Inferior parietal cortex (tissue), 1 donor: ENCODE results near the gene USP21.

Experiments used
- DNase-seq: peaks from one replicate; pipeline ENCODE4 v3.0.0-alpha.2; 2016; ENCODE audit errors: extremely low spot score

Gene USP21

DNA sequence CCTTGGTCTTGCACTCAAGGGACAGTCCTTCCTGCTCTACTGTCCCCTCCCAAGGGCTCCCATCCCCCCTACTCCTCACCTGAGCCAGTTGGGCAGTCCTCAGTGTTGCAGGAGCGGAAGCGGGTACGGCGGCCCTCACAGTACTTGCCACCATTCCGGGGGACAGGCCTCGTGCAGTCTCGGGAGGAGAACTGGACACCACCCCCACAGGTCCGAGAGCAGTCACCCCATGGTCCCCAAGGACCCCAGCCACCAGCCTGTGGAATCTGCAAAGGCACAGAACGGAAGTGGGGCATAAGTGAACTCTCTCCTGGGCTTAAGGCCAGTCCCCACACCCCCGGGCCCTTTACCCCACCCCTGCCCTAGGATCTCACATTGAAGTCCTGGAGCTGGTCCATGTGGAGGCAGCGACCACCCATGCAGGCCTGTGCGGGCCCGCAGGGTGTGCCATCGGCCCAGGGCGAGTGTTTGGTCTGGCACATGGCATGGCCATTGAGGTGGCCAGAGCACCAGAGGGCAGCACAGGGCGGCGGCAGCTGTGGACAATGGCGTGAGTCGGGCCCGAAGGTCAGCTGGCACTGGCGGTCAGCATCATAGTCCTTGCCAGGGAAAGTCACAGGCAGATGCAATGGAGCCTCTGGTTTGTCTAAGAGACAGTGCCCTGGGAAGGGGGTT is 34.4 kb downstream of the USP21 start:
- peak; percentile 75 for DNase-seq

DNA sequence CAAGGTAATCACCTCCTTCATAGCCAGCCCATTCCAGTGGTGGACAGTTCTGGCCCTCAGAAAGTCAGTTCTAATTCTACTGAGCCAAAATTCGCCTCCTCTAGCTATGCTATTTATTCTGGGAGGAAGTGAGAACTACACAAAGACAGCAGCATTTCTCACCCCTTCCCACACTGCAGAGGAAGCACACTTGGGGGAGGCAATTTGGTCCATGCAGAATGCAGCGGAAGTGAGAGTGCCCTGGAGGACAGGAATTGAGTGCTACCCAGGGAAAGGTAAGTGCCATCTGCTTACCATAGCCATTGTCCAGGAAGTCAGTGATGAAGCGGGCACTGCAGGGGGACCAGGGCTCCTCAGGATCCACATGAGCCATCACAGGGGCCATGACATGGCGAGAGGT is 35.9 kb downstream of the USP21 start:
- DNase-seq: no peak

DNA sequence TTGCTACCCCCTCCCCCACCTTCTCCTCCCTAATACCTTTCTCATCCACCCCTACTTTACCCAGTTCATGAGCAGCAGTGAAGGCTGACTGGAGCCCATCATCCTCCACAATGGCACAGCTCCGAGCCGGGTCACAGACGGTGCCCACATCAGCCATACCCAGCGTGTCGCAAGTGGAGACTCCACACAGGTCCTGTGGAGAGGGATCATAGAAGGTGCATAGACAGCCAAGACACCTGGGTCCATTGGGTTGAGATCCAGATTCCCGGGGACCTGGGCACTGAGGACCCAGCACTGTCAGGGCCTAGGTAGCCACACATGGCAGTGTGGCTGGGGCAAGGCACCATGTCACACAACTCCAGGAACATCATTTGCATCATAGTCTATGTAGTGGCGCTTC is 36.8 kb downstream of the USP21 start:
- DNase-seq: no peak

DNA sequence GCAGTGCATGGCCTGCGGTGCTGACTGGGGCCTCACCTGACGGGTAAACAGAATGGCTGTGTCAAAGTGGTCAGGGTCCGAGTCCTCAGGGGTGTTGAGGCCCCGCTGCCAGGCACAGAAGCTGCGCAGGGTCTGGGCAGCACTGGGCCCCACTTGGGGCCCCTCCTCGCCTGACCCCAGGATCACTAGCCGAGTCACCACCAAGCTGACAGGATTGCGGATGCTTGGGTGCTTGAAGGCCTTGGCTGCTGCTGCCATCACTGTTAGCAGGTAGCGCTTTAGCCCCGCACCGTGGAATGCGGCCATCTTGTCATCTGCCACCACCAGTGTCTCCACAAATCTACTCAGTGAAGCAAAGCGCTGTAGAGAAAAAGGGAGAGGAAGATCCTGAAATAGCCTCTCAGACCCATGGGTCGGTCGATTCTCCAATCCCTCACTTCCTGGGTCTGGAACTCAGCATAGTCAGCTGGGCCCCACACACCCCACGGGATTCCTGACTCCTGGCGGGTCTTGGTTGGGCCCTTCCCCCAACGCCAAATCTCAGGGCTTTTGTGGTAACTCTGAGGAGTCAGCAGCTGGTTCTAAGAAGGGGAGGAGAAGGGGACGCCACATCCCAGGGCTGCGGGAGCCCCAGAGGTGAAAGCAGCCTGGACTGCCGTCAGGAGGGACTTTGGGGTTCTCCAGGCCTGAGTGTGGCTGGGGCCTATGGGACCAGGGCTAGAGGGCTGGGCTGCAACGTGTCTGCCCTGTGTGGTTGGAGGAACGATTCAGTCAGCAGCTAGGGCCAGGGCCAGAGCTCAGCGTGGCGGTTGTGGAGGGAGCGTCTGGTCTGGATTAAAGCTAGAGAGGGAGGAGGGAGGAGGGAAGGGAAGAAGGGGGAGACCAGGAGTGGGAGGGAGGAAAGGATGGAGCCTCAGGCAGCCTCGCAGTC is 37.5 kb downstream of the USP21 start:
- DNase-seq: no peak

DNA sequence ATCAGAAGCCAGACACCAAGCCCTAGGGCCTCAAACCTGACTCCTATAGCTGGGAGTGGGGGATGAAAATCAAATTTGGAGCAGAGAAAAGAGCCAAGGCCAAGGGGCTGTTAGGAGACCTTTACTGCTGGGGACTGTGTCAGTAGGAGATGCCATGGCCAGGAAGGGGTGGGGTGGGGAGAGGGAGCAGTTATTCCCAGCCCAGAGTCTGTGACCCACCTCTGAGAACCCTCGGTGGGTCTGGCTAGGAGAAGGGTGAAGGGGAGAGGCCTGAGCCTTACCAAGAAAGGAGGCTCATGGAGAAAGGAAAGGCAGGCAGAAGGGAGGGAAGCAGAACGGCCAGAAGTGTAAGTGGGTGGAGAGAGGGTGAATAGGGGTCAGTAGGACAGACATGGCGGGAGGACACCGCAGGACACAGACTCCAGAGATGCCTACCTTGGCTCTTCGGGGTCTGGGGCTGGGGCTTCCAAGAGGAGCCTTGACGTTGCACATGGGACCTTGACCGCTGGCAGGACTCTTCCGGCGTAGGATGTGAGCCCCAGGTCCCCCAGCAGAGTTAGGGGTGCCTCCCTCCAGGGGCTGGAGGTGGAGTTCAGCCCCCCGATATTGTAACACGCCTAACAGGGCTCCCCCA is 38.4 kb downstream of the USP21 start:
- DNase-seq: no peak

DNA sequence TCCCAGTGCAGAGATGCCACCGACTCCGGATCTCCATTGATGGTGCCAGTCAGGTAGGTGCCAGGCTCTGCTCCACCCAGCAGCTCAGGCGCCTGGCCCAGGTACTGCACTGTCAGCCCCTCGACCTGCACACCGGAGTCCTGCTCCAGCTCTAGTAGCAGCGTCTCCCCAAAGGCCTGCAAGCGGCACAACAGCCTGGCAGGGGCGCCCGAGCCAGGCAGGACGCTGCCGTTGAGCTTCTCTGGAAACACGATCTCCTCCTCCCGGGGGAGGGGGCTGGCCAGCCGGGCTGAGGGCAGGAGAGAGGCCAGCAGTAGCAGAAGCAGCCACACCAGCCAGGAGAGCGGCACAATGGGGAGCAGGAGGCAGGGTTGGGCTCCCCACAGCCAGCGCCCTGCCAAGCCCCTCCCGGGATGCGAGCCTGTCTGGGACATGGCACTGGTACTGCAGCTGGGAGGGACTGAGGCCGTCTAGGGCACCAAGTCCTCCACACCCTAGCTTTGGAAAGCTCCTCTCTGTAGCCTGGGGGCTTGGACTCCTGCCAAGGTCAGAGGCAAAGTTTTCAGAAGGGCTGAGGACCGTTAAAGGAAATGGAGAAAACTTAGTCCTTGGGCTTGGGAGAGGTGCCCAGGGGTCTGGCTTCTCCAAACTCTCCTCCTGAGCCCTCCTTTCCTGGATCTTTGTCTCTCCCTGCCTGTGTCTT is 39.0 kb downstream of the USP21 start:
- no peak for DNase-seq

DNA sequence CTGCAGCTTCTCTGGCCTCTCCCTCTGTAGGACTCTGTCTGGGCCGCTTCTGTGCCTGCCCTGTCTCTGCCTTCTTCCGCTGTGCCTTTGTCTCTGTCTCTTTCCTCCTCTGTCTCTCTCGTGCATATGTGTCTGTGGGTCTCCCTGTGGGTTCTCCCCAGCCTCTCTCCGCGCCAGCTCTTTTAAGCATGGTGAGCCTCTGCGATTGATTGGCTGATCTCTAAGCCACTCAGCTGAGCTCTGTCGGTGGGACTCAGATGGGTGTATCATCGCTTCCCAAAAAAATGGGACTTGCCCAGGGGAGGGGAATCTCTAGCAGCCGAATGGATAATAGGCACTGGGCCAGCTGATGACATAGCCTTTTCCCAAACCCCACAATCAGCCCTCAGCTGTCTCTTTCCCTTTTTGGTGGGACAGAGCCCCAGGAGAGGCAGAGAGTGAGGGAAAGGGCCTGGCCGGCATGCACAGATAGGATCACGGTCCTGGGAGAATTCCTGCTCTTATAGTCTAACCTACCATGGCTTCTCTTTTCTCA is 39.7 kb downstream of the USP21 start, which contains the start of gene ADAMTS4:
TSS of gene ADAMTS4 (minus strand) at position 158 of the 535 bp plus-strand sequence. CDS start 427 bp downstream, outside the sequence.
- DNase-seq: peak; percentile 86

DNA sequence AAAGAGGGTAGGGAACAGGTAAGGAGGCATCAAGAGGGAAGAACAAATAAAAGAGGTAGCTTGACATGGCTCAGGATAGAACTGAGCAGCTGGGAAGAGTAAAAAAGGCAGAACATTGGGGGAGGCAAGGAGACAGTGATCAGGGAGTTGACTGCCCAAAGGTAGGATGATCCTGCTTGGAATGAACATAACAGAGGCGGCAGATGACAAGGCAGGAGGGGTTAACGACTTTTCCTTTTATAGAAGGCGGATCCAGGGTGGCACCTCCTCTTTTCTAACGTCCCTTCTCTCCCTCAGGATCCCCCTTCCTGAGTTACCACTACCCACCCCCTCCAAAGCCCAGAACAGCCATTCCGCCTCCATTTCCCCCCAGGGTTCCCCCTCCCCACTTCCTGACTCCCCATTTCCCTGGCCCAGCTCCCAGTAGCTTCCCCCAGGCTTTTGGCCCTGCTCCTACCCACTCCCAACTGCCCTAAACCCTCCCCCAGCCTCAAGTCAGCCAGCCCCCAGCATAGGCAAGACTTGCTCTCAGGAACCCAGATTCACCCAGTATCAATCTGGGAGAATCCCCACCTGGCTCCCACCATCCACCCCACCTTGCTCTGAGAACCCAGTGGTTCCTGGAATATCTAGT is 40.3 kb downstream of the USP21 start:
- DNase-seq: no peak

DNA sequence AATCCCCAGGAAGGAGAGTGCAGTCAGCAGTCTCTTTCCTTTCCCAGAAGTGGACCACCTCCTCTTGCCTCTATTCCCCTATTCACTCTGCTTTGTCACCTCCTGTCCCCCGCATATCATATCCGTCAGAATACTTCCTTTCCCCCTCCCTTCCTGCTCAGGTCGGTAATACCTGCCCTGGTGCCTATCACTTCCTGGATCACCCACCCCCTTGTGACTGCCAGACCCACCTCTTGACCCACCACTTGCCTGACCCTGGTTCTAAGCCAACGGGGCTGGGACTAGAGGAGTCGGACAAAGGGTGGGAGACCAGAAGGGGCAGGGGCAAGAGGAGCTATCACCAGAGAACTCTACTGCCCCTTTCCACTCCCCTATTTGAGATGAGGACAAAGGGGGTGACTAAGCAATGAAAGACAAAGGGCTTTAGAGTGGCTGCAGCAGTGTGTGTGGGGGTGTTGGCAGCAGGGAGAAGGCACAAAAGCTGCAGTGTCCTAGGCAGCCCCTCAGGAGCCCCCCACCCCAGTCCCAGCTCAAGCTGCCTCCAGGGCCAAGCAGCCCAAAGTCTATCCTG is 41.2 kb downstream of the USP21 start:
- DNase-seq: peak; percentile 63

DNA sequence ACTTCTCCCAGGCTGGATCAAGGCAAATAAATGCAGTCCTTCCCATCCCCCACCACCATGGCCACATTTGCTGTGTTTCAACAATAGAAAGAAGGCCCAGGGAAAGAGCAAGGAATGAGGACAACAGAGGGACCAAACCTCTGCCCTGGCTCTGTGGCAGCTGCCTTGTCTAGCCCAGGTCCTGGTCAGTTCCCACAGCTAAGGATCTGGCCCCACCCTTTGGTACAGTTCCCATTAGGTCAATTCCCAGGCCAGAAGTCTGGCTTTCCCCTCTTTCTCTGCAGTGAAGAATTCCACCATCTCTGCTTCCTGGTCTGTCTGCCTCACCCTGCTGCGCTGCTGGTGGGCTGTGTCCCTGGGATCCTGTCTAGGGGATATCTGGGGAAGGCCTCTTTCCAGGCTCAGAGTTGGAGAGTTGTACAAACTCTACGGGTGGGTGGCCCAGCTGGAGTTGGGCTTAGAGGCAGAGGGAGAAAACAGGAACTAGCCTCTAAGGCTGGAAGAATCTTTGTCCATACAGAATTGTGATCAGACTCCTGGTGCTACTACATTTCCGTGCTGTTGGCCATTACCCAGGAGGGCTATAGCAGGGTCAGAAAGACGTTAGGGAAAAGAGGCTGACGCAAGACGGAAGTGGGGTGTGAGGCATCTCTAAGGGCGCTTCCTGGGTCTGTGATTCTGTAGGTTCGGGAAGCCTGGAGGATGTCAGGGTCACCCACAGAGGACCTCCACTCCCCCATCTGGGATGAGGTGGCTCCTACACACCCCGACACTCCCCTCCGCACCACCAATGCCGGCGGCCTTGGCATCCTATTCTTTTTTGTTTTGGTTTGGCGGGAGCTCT is 41.9 kb downstream of the USP21 start:
- DNase-seq: peak; percentile 46

DNA sequence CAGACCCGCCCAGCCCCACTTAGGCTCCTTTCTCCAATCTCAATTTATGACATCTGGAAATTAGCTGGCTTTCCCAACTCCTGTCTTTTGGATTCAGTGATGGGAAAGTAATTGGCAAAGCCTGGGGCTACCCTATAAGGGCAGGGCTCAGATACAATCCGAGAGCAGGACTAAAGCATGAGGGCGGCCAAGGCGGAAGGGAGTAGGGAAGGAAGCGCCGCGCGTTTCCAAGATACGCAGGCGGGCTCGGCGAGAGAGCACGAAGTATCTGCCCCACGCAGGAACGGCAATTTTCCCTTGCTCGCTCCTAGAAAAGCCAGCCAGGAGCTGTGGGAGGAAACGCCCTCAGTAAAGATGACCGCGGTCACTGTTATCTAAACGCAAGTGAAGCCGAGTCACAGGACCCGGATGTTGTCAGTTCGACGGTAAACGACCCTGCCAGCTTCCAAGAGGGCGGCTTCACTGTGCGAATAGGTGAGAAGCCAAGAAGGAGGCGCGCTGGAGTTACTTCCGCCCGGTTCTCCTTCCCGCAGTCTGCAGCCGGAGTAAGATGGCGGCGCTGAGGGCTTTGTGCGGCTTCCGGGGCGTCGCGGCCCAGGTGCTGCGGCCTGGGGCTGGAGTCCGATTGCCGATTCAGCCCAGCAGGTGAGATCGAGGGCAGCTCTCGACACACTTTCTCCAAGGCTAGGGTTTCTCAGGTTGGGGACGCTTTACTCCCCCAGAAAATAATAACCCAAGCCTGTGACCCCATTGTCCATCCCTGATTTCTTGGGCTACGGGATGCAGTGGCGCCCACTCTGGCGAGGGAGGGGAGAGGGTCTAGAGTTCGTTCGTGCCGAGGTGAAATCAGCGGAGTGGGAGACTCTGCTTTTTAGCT is 42.8 kb downstream of the USP21 start, which contains the start of gene NDUFS2:
TSS of gene NDUFS2 (plus strand) at position 532 of the 877 bp plus-strand sequence. CDS start at position 551, 19 bp downstream.
- peak; percentile 99 for DNase-seq

DNA sequence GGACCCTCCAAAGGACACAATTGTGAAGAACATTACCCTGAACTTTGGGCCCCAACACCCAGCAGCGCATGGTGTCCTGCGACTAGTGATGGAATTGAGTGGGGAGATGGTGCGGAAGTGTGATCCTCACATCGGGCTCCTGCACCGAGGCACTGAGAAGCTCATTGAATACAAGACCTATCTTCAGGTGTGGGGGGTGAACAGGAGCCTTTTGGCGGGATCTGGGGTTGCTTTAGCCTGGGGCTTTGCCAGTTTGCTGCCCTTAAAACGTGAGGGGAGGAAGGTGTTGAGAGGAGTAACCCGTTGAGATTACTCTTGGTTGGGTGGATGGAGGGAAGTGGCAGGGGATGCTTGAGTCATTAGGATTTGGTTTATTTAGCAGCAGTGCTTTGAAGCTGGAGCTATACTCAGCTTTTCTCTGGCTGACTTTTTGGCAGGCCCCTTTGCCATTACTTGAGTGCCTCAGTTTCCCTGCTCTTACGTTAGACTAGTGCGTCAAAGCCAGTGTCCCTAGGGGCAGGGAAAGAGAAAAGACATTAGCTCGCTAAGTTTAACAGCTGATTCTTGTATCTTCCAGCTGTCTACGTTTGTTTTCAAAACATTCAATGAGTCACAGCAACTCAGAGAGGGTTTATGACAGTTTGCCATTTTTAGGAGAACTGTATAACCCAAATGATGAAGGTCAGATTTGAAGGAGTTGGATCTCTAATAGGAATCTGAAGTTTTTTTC is 47.3 kb downstream of the USP21 start:
- no peak for DNase-seq

DNA sequence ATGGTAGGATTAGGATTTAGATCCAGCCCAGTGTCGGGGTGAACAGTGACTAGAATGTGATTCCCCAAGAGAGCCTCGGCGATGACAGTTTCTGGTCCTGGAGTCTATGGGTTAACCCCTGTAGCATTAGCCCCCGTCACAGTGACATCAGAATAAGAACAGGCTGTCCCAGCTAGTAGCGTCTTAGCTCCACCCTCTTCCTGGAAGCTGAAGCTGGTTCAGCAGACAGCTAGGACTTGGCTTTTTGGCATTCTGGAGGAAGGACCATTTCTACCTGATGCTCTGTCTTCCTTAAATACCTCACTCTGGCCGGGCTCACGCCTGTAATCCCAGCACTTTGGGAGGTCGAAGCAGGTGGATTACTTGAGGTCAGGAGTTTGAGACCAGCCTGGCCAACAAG is 47.9 kb downstream of the USP21 start:
- no peak for DNase-seq

DNA sequence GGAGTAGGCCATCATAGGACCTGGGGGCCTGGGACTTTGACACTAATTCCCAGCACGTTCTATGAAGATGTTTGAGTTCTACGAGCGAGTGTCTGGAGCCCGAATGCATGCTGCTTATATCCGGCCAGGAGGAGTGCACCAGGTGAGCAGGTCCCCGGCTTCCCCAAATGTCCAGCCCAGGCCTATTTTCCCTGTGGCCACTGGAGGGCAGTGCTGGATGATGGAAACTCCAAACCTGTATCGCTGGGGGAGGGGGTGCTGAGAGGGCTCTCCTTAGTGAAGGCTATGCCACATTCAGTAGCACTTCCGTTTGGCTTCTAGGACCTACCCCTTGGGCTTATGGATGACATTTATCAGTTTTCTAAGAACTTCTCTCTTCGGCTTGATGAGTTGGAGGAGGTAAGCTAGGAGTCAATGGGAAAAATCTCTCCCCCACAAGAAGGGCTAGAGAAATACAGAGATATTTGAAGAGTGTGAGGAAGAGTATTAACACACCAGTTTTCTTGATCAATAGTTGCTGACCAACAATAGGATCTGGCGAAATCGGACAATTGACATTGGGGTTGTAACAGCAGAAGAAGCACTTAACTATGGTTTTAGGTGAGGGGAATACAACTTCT is 50.6 kb downstream of the USP21 start:
- peak; percentile 71 for DNase-seq

DNA sequence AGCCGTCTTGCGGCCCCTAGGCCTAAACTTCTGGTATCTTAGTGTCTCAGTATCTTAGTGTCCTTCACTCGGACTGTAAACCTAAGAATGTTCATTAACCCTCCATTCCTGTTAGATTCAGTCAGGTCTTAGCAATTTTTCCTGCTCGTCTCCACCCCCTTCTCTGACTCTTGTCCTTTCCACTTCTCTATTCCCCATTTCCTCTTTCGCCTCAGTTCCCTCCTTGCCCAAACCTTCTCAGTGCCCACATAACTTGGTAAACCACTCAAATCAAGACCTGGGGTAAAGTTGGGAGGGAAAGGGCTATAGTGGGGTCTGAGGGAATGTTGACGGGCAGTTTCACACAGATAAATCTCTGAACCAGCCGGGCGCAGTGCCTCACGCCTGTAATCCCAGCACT is 55.1 kb downstream of the USP21 start:
- no peak for DNase-seq

DNA sequence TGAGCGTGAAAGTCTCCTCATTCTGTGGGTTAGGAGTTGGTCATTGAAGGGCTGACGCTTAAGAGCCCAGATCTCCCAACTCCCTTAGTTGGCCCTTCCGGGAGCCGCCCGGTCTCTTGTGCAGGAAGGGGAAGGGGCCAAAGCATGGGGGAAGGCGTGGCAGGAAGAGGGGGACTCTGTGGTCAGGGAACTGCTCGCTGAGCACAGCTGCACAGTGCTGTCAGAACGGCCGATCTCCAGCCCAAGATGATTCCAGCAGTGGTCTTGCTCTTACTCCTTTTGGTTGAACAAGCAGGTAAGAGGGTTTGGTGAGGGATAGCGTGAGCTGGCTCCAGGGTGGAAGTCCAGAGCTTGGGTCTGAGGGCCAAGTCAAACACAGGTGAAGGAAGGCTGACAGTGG is 55.8 kb downstream of the USP21 start, which contains the start of gene FCER1G:
TSS of gene FCER1G (plus strand) at position 220 of the 400 bp plus-strand sequence. CDS start at position 247, 27 bp downstream.
- no peak for DNase-seq
